A673 (cell line): ENCODE measurements around the gene MAP1LC3B2.

Experiments used
- CTCF ChIP-seq: fragments of 300-800, 200-600 bp; sonication (generic); conservative IDR thresholded peaks from 2 replicates; pipeline ENCODE4 v1.5.1; 2017; ENCODE audit warnings: low read depth, mild to moderate bottlenecking, antibody characterized with exemption, low read length, moderate library complexity, mixed read lengths
- EZH2 ChIP-seq: fragments of 200-600 bp; sonication (generic); IDR thresholded peaks from 2 replicates; pipeline ENCODE4 v1.6.1; 2017; ENCODE audit warnings: borderline replicate concordance, low read depth, mild to moderate bottlenecking, mixed read lengths, antibody characterized with exemption, low read length; ENCODE audit not compliant: poor library complexity, severe bottlenecking

- TF ChIP-seq CTCF (no peak), EZH2 (no peak)
Measured at GRCh38 chr12:116589581-116589980, 30.4 kb downstream of the MAP1LC3B2 start.
